HL-60 (cell line): ENCODE measurements around the gene IRF6.

ENCODE experiments used
- DNase-seq, 2 experiments: peaks; one replicate each; pipeline ENCODE4 v3.0.0-alpha.2; 2010 to 2020; ENCODE audit warnings: low read depth in 1 of 2, low spot score in 1 of 2
- H3K27ac ChIP-seq: fragments of 250-450 bp; sonication (Bioruptor Pico); replicated peaks from 2 replicates; pipeline ENCODE4 v1.5.1; 2020; ENCODE audit warnings: mild to moderate bottlenecking, moderate library complexity
- H3K27me3 ChIP-seq: fragments of 250-450 bp; sonication (Bioruptor Pico); 2 replicates; pipeline ENCODE4 v1.5.1; 2021; ENCODE audit warnings: mild to moderate bottlenecking, moderate library complexity; ENCODE audit not compliant: insufficient read depth, poor library complexity, severe bottlenecking
- H3K4me3 ChIP-seq: replicated peaks from 2 replicates; pipeline ENCODE4 v1.5.1; 2011; ENCODE audit warnings: mild to moderate bottlenecking, control low read depth, low read length; ENCODE audit not compliant: insufficient read depth
- GABPA ChIP-seq: IDR thresholded peaks from 2 replicates; pipeline ENCODE4 v1.6.1; 2012; ENCODE audit warnings: low read depth
- POLR2AphosphoS5 ChIP-seq: IDR thresholded peaks from 2 replicates; pipeline ENCODE4 v1.6.1; 2012; ENCODE audit warnings: low read depth
- SPI1 ChIP-seq: IDR thresholded peaks from 2 replicates; pipeline ENCODE4 v1.6.1; 2012; ENCODE audit warnings: low read depth, mild to moderate bottlenecking, borderline replicate concordance
- TF ChIP-seq, protein P1 (sequence below): IDR thresholded peaks from 2 replicates; pipeline ENCODE4 v1.6.1; 2012; ENCODE audit warnings: low read depth; ENCODE audit not compliant: insufficient replicate concordance
- TF ChIP-seq, protein P2 (sequence below): IDR thresholded peaks from one replicate; pipeline ENCODE4 v1.5.1; 2011; ENCODE audit warnings: low read length, control low read depth, inconsistent platforms; ENCODE audit not compliant: insufficient read depth

Gene IRF6

DNA sequence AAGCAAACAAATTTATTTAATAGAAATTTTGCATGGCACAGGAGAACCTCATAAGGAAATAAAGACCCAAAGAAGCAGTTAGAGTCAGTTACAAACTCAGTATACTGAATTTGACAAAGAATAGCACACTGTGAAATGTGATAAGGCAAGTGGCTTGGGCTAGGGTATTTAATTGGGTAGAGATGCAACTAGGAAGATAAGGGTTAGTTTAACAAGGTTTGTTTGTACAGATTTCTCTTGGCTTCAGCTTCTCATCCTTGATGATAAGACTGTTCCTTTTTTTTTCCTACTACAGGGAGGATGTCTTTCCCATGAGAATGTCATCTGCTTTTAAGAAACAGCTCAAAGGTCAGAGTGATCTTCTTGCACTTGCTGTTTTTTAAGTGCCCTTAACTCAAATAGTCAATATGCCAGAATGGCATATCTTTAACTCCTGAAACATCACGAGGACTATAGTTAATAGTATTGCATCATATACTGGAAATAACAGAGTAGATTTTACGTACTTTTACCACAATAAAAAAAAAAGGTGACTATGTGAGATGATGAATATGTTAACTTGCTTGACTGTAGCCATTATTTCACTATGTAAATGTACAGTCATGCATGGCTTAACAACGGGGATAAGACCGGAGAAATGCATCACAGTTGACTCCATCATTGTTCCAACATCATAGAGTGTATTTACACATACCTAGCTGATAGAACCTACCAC is 59.3 kb downstream of the IRF6 start:
- Histone ChIP-seq H3K4me3 (no peak overlapping the region), H3K27ac (no peak overlapping the region), H3K27me3 (no peaks in the 10 kb centered on the region)
- TF ChIP-seq, protein P1, sequence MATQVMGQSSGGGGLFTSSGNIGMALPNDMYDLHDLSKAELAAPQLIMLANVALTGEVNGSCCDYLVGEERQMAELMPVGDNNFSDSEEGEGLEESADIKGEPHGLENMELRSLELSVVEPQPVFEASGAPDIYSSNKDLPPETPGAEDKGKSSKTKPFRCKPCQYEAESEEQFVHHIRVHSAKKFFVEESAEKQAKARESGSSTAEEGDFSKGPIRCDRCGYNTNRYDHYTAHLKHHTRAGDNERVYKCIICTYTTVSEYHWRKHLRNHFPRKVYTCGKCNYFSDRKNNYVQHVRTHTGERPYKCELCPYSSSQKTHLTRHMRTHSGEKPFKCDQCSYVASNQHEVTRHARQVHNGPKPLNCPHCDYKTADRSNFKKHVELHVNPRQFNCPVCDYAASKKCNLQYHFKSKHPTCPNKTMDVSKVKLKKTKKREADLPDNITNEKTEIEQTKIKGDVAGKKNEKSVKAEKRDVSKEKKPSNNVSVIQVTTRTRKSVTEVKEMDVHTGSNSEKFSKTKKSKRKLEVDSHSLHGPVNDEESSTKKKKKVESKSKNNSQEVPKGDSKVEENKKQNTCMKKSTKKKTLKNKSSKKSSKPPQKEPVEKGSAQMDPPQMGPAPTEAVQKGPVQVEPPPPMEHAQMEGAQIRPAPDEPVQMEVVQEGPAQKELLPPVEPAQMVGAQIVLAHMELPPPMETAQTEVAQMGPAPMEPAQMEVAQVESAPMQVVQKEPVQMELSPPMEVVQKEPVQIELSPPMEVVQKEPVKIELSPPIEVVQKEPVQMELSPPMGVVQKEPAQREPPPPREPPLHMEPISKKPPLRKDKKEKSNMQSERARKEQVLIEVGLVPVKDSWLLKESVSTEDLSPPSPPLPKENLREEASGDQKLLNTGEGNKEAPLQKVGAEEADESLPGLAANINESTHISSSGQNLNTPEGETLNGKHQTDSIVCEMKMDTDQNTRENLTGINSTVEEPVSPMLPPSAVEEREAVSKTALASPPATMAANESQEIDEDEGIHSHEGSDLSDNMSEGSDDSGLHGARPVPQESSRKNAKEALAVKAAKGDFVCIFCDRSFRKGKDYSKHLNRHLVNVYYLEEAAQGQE: no peak
- TF ChIP-seq, protein P2, sequence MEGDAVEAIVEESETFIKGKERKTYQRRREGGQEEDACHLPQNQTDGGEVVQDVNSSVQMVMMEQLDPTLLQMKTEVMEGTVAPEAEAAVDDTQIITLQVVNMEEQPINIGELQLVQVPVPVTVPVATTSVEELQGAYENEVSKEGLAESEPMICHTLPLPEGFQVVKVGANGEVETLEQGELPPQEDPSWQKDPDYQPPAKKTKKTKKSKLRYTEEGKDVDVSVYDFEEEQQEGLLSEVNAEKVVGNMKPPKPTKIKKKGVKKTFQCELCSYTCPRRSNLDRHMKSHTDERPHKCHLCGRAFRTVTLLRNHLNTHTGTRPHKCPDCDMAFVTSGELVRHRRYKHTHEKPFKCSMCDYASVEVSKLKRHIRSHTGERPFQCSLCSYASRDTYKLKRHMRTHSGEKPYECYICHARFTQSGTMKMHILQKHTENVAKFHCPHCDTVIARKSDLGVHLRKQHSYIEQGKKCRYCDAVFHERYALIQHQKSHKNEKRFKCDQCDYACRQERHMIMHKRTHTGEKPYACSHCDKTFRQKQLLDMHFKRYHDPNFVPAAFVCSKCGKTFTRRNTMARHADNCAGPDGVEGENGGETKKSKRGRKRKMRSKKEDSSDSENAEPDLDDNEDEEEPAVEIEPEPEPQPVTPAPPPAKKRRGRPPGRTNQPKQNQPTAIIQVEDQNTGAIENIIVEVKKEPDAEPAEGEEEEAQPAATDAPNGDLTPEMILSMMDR: no peak
- TF ChIP-seq POLR2AphosphoS5 (no peak), SPI1 (no peak), GABPA (no peak)
- no peak for DNase-seq

DNA sequence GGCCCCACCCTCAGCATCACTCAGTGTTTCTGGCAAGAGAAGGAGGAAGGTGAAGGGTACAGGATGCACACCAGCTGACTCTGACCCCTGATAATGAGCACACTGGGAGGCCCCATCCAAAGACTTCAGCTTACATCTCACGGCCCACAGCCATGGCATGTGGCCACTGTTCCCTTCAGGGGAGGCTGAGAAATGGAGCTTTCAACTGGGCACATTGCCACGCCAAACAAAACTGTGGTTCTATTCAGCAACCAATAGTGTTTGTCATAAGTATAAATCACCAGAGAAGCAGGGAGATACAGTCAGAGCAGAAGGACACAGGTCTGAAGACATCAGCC is 62.8 kb downstream of the IRF6 start:
- TF ChIP-seq SPI1 (no peak), GABPA (no peak), POLR2AphosphoS5 (no peak)
- TF ChIP-seq, protein P1: no peak
- TF ChIP-seq, protein P2: no peak
- DNase-seq: no peak
- Histone ChIP-seq H3K4me3 (no peak overlapping the region), H3K27ac (no peak overlapping the region), H3K27me3 (no peaks in the 10 kb centered on the region)

DNA sequence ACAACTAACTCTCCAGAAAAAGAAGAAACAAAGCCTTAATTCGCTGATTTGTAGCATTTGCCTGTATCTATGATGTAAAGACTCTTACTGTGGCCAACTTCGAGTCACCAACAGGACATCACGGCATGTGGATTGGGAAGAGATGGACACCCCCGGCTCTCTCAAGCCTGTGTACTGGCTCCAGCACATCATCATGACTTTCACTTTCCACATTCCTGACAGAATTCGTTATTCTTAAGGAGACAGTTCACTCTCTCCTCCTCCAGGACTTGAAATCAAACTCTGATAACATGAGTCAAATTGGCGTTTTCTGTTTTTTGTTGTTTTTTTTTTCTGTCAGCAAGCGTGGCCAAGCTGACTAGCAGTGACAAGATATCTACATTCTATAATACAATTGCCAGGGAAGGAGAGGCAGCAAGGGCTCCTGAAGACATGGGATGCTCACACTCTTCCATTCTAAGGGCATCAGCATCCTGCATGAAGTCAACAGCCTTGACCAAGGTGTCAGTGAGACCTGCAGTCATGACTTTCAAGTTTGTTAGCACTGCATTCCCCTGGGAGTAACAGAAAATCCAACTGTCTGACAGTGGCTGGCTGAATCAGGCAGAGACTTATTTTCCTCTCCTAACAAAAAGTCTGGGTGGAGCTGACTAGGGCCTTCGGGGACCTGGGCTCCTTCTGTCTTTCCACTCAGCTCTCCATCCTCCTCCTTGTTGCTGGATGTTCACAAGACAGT is 63.4 kb downstream of the IRF6 start:
- H3K27me3 ChIP-seq: no peaks in the 10 kb centered on the region
- no peak for DNase-seq
- H3K4me3 ChIP-seq: no peak overlapping the region
- no peak overlapping the region for H3K27ac ChIP-seq
- TF ChIP-seq GABPA: no peak

- DNase-seq: no peak
- Histone ChIP-seq H3K4me3 (no peak overlapping the region), H3K27ac (no peak overlapping the region), H3K27me3 (no peaks in the 10 kb centered on the region)
- TF ChIP-seq SPI1 (no peak), POLR2AphosphoS5 (no peak), GABPA (no peak)
- TF ChIP-seq, protein P2: no peak
- TF ChIP-seq, protein P1: no peak
These were observed 64.1 kb downstream of the IRF6 start for GRCh38 chr1:209741889-209742288.
